ENCODE measurements around the gene PRR5L. TPM values are rescaled to one million over a fixed set of nuclear protein-coding genes. Genes with fewer than 3 reads are reported as not detected.

Gene PRR5L, protein sequence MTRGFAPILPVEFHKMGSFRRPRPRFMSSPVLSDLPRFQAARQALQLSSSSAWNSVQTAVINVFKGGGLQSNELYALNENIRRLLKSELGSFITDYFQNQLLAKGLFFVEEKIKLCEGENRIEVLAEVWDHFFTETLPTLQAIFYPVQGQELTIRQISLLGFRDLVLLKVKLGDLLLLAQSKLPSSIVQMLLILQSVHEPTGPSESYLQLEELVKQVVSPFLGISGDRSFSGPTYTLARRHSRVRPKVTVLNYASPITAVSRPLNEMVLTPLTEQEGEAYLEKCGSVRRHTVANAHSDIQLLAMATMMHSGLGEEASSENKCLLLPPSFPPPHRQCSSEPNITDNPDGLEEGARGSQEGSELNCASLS
- 11.4 to 15.1 TPM (median 13.2 TPM) in 5 replicates for total RNA-seq (2022; extraction: Qiagen RNA extraction)

DNA sequence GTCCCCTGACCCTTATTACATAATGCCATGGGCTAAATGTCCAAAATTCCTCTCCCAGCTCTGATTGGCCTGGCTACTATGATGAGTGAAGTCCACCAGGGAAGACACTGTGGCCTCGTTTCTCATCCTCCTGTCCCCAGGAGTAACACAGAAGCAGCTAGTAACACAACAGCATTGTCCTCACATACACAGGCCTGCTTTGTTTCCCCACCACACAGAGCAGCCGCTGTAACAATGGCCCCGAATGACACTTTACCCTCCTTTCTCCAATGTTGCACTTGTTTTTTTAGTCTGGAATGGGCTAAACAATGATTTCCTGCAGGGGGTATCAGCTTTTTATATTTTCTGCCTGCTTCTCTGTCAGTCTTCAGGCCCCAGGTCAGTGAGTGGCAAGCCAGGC is at the start of gene PRR5L:
Gene PRR5L, plus strand, starts transcription at position 363 of the 400 bp plus-strand sequence. CDS start 104,834 bp downstream, outside the sequence.

DNA sequence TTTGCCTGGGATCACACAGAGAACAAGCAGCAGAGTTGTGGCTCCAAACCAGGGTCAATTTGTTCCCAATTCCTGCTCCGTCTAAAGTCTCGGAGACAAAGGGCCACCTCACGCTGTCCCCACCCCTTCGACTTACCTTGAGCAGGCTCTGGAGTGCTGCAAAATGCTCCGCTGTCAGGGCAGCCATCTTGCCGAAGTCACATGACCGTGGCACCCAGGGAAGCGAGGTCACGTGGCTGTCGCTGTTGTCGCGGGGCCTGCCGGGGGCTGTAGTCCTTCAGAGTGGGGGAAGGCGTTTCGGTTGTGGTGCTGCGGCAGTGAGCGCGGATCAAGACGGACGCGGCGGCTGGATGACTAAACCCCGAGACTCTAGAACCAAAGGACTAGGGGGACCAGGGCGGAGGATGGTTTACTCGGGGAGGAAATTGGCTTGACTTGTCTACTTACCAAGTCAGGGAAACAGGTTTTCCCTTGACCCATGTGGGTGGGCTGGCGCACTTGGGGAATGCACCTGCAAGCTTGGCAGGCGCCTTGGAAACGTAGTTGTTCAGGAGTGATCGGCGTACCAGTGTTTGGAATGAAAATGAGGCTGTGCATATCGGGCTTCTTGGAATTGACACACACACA is 6.7 kb upstream of the PRR5L start, which contains the start of gene COMMD9:
Gene COMMD9, minus strand, starts transcription at position 199 of the 627 bp plus-strand sequence. Its CDS starts 12 bp downstream, at position 187.

DNA sequence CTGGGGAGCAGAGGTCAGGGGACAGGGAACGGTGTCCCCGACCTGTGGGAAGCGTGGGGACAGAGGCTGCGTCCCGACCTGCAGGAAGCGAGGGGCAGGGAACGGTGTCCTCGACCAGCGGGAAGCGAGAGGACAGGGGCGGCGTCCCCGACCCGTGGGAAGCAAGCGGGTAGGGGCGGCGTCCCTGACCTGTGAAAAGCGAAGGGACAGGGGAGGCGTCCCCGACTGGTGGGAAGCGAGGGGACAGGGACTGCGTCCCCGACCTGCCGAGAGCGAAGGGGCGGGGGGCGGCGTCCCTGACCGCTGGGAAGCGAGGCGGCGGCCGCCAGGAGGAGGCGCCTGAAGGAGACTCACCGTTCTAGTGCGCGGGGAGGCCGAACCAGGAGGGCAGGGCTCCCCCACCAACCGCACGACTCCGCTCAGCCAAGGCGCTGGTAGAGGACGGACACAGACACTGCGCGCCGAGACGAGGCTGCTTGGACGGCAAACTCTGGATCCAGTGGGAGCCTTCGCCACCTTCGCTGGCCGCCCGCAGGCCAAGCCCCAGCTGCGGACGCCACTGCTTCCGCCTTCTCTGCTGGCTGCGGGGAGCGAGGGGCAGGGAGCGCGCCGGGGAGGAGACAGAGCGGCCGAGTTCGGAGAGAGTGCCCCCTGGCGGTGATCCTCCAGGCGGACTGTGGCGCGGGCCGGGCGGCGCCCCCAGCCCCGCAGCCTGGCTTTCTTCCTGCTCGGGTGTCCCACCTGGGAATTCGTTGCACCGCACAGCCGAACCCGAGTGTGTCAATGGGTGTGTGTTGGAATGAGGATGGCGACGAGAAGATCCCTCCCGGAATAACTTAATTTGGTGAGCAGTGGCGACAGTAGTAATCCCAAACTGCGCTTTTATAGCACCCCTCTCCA is 213.9 kb downstream of the PRR5L start, which contains the start of gene TRAF6:
Gene TRAF6, minus strand, starts transcription at position 579 of the 900 bp plus-strand sequence. CDS start 8,757 bp downstream, outside the sequence.

Other genes with a start within 250 kb of the PRR5L start
- 48.0 to 61.8 TPM (median 51.5 TPM) in 5 replicates for gene COMMD9, start 6.9 kb upstream of the PRR5L start, total RNA-seq (2022; extraction: Qiagen RNA extraction)
- gene TRAF6, start 214.0 kb downstream of the PRR5L start, total RNA-seq (2022; extraction: Qiagen RNA extraction), result 6.9 to 7.6 TPM (median 7.5 TPM) in 5 replicates